ENCODE data around the gene LMLN.

DNA sequence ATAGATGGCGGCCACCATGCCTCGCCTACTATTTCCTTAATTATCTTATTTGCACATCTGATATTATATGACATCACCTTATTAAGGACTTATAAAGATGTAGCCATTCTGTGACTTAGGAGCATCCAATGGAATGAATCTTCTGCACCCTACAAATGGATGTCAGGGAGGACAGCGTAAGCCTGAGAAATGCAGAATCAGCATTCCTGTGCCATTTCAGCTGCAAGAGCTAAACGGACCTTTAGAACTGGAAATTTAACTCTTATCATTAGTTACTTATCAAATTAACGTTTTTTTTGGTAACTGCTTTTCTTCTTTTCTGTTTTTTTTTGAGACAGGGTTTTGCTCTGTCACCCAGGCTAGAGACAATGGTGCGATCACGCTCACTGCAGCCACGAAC is 65.6 kb downstream of the LMLN start:
- no peak for TF ChIP-seq EZH2 (IDR thresholded peaks at IDR 0.05; ENCODE audit: insufficient read depth, poor library complexity, severe bottlenecking)
- no peak for TF ChIP-seq EZH2phosphoT487 (IDR thresholded peaks at IDR 0.05; ENCODE audit: insufficient read depth, low read depth)
